HEK293 (cell line): ENCODE measurements around the gene SP8.

Experiments
- CTCF ChIA-PET: fragments of 350-600 bp; formaldehyde crosslinking; extraction: SDS; loops from one replicate; lab custom pipeline; 2021; ENCODE audit warnings: antibody characterized with exemption; lab: Yijun Ruan, JAX
- POLR2A ChIA-PET: fragments of 300-600 bp; formaldehyde crosslinking; extraction: SDS; loops from one replicate; lab custom pipeline; 2020; ENCODE audit warnings: antibody characterized with exemption, inconsistent platforms; lab: Yijun Ruan, JAX
- H3K27ac ChIP-seq: fragments of 200-500 bp; sonication (Bioruptor generic); 2 replicates; pipeline ENCODE4 v1.5.1; 2014; ENCODE audit warnings: low read depth, low read length, control low read depth, inconsistent platforms; ENCODE audit errors: extremely low read depth
- H3K36me3 ChIP-seq, 2 experiments: fragments of 200-500 bp in 1 of 2; sonication (Bioruptor generic) in 1 of 2; 1 replicate in 1 of 2; 2 replicates in 1 of 2; pipeline ENCODE4 v1.5.1; 2014 to 2017; ENCODE audit warnings: inconsistent platforms in 2 of 2, low read length in 2 of 2; ENCODE audit not compliant: control insufficient read depth in 2 of 2, insufficient read depth in 1 of 2
- H3K4me1 ChIP-seq: fragments of 200-500 bp; sonication (Bioruptor generic); 2 replicates; pipeline ENCODE4 v1.5.1; 2014; ENCODE audit warnings: mild to moderate bottlenecking, low read length, inconsistent platforms; ENCODE audit not compliant: control insufficient read depth, insufficient read depth
- H3K4me3 ChIP-seq: 2 replicates; pipeline ENCODE4 v1.5.1; 2011; ENCODE audit warnings: low read depth, mild to moderate bottlenecking, control low read depth, low read length, moderate library complexity
- H3K9me3 ChIP-seq: fragments of 200-500 bp; sonication (Bioruptor generic); 2 replicates; pipeline ENCODE4 v1.5.1; 2014; ENCODE audit warnings: low read depth, low read length, inconsistent platforms; ENCODE audit not compliant: control insufficient read depth, insufficient read depth
- EGR2 ChIP-seq: fragments of 450-650 bp; formaldehyde crosslinking; IDR thresholded peaks from 2 replicates; pipeline ENCODE4 v1.5.1; 2016; ENCODE audit warnings: low read depth, missing biosample characterization, missing genetic modification characterization
- KLF10 ChIP-seq: fragments of 450-650 bp; IDR thresholded peaks from 2 replicates; pipeline ENCODE4 v1.5.1; 2018; ENCODE audit warnings: missing biosample characterization, mild to moderate bottlenecking, missing genetic modification characterization
- SALL2 ChIP-seq: fragments of 450-650 bp; formaldehyde crosslinking; IDR thresholded peaks from 2 replicates; pipeline ENCODE4 v1.5.0; 2017; ENCODE audit warnings: missing biosample characterization, mild to moderate bottlenecking, missing genetic modification characterization, borderline replicate concordance
- SP2 ChIP-seq: fragments of 450-650 bp; formaldehyde crosslinking; IDR thresholded peaks from 2 replicates; pipeline ENCODE4 v1.5.1; 2016; ENCODE audit warnings: missing biosample characterization, missing genetic modification characterization
- ZFHX2 ChIP-seq: fragments of 450-650 bp; formaldehyde crosslinking; conservative IDR thresholded peaks from 2 replicates; pipeline ENCODE4 v1.5.1; 2016; ENCODE audit warnings: missing biosample characterization, missing genetic modification characterization
- ZFP37 ChIP-seq: fragments of 450-650 bp; formaldehyde crosslinking; IDR thresholded peaks from 2 replicates; pipeline ENCODE4 v1.5.1; 2016; ENCODE audit warnings: missing biosample characterization, missing genetic modification characterization
- ZIC2 ChIP-seq: fragments of 450-650 bp; formaldehyde crosslinking; IDR thresholded peaks from 2 replicates; pipeline ENCODE4 v1.5.1; 2016; ENCODE audit warnings: missing biosample characterization, missing genetic modification characterization
- ZNF16 ChIP-seq: fragments of 450-650 bp; formaldehyde crosslinking; IDR thresholded peaks from 2 replicates; pipeline ENCODE4 v1.5.1; 2016; ENCODE audit warnings: low read depth, missing biosample characterization, missing genetic modification characterization
- ZNF169 ChIP-seq: fragments of 450-650 bp; formaldehyde crosslinking; IDR thresholded peaks from 2 replicates; pipeline ENCODE4 v1.5.1; 2016; ENCODE audit warnings: missing biosample characterization, missing genetic modification characterization
- ZNF19 ChIP-seq: fragments of 450-650 bp; formaldehyde crosslinking; IDR thresholded peaks from 2 replicates; pipeline ENCODE4; 2016; ENCODE audit warnings: missing biosample characterization, missing genetic modification characterization, low read depth
- ZNF239 ChIP-seq: fragments of 450-650 bp; formaldehyde crosslinking; IDR thresholded peaks from 2 replicates; pipeline ENCODE4 v1.5.1; 2016; ENCODE audit warnings: missing biosample characterization, missing genetic modification characterization
- ZNF266 ChIP-seq: fragments of 450-650 bp; formaldehyde crosslinking; IDR thresholded peaks from 2 replicates; pipeline ENCODE4 v1.5.1; 2016; ENCODE audit warnings: missing biosample characterization, missing genetic modification characterization, low read depth
- ZNF366 ChIP-seq: fragments of 450-650 bp; formaldehyde crosslinking; conservative IDR thresholded peaks from 2 replicates; pipeline ENCODE4 v1.5.1; 2016; ENCODE audit warnings: missing biosample characterization, missing genetic modification characterization
- ZNF791 ChIP-seq: fragments of 450-650 bp; formaldehyde crosslinking; IDR thresholded peaks from 2 replicates; pipeline ENCODE4 v1.5.1; 2016; ENCODE audit warnings: missing biosample characterization, missing genetic modification characterization
- TF ChIP-seq, protein P1 (sequence below): fragments of 450-650 bp; formaldehyde crosslinking; optimal IDR thresholded peaks from 2 replicates; pipeline ENCODE3; 2016; ENCODE audit warnings: missing biosample characterization, mild to moderate bottlenecking, missing genetic modification characterization
- TF ChIP-seq, protein P2 (sequence below): fragments of 450-650 bp; formaldehyde crosslinking; IDR thresholded peaks from 2 replicates; pipeline ENCODE4 v1.5.1; 2017; ENCODE audit warnings: missing biosample characterization, missing genetic modification characterization
- TF ChIP-seq, protein P3 (sequence below): fragments of 450-650 bp; formaldehyde crosslinking; IDR thresholded peaks from 2 replicates; pipeline ENCODE4 v1.5.1; 2017; ENCODE audit warnings: missing biosample characterization, missing genetic modification characterization
- TF ChIP-seq, protein P4 (sequence below): fragments of 450-650 bp; formaldehyde crosslinking; IDR thresholded peaks from 2 replicates; pipeline ENCODE4 v1.5.1; 2016; ENCODE audit warnings: missing biosample characterization, missing genetic modification characterization
- TF ChIP-seq, protein P5 (sequence below): fragments of 450-650 bp; formaldehyde crosslinking; IDR thresholded peaks from 2 replicates; pipeline ENCODE4 v1.5.1; 2016; ENCODE audit warnings: missing biosample characterization, missing genetic modification characterization, borderline replicate concordance
- TF ChIP-seq, protein P6 (sequence below): fragments of 450-650 bp; formaldehyde crosslinking; IDR thresholded peaks from 2 replicates; pipeline ENCODE4 v1.5.1; 2016; ENCODE audit warnings: missing biosample characterization, missing genetic modification characterization
- TF ChIP-seq, protein P7 (sequence below): fragments of 450-650 bp; formaldehyde crosslinking; IDR thresholded peaks from 2 replicates; pipeline ENCODE4 v1.5.1; 2016; ENCODE audit warnings: missing biosample characterization, missing genetic modification characterization, low read depth
- TF ChIP-seq, protein P8 (sequence below): sonication (generic); formaldehyde crosslinking; IDR thresholded peaks from 2 replicates; pipeline ENCODE4 v1.8.1; 2022; ENCODE audit warnings: mild to moderate bottlenecking, moderate library complexity, missing genetic modification reagents

SP8 gene

DNA sequence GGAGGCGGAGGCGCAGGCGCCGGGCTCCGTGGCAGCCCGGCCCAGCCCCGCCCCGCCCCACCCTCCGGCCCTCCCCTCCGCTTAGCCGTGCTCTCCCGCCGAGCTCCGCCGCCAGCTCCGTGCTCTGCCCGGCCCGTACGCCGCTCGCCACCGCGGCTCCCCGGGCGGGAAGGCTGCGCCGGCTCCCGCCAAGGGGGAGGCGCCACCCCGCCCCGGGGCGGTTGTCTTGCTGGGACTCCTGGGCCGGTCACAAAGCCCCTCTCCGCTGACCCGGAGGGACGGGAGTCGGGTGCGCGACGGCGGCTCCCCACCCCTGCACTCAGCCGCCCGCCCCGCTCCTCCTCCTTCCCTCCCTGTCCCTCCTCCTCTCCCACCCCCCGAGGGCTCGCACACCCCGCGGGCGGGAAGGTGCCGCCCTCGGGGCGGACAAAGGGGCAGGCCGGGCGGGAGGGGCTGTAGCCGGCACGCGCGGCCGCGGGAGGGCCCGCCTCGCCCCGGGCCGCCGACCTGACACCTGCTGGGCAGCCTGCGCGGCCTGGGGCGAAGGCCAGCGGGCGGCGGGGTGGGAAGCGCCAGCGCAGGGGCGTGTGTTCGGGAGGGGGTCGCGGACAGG lies 11.5 kb upstream of the SP8 start (continued):
- TF ChIP-seq, protein P1, sequence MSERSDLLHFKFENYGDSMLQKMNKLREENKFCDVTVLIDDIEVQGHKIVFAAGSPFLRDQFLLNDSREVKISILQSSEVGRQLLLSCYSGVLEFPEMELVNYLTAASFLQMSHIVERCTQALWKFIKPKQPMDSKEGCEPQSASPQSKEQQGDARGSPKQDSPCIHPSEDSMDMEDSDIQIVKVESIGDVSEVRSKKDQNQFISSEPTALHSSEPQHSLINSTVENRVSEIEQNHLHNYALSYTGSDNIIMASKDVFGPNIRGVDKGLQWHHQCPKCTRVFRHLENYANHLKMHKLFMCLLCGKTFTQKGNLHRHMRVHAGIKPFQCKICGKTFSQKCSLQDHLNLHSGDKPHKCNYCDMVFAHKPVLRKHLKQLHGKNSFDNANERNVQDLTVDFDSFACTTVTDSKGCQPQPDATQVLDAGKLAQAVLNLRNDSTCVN (tag by site-specific recombination), result peak; percentile 76
- TF ChIP-seq ZNF169 (tag by site-specific recombination) (no peak), SALL2 (tag by site-specific recombination) (no peak), SP2 (tag by site-specific recombination) (peak; percentile 65), ZIC2 (peak; percentile 60), ZNF16 (tag by site-specific recombination) (no peak), ZFHX2 (peak; percentile 33; the same call in 1 of the 2 replicates), EGR2 (tag by site-specific recombination) (peak; percentile 19; the same call in 1 of the 2 replicates), ZNF266 (no peak)
- TF ChIP-seq, protein P2, sequence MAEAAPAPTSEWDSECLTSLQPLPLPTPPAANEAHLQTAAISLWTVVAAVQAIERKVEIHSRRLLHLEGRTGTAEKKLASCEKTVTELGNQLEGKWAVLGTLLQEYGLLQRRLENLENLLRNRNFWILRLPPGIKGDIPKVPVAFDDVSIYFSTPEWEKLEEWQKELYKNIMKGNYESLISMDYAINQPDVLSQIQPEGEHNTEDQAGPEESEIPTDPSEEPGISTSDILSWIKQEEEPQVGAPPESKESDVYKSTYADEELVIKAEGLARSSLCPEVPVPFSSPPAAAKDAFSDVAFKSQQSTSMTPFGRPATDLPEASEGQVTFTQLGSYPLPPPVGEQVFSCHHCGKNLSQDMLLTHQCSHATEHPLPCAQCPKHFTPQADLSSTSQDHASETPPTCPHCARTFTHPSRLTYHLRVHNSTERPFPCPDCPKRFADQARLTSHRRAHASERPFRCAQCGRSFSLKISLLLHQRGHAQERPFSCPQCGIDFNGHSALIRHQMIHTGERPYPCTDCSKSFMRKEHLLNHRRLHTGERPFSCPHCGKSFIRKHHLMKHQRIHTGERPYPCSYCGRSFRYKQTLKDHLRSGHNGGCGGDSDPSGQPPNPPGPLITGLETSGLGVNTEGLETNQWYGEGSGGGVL (tag by site-specific recombination), result peak; percentile 97
- TF ChIP-seq, protein P3, sequence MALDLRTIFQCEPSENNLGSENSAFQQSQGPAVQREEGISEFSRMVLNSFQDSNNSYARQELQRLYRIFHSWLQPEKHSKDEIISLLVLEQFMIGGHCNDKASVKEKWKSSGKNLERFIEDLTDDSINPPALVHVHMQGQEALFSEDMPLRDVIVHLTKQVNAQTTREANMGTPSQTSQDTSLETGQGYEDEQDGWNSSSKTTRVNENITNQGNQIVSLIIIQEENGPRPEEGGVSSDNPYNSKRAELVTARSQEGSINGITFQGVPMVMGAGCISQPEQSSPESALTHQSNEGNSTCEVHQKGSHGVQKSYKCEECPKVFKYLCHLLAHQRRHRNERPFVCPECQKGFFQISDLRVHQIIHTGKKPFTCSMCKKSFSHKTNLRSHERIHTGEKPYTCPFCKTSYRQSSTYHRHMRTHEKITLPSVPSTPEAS (tag by site-specific recombination), result no peak
- TF ChIP-seq, protein P4, sequence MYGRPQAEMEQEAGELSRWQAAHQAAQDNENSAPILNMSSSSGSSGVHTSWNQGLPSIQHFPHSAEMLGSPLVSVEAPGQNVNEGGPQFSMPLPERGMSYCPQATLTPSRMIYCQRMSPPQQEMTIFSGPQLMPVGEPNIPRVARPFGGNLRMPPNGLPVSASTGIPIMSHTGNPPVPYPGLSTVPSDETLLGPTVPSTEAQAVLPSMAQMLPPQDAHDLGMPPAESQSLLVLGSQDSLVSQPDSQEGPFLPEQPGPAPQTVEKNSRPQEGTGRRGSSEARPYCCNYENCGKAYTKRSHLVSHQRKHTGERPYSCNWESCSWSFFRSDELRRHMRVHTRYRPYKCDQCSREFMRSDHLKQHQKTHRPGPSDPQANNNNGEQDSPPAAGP (tag by site-specific recombination), result 0 out of 2 replicates have a peak, but pooled peaks have one; percentile 11
- TF ChIP-seq, protein P5, sequence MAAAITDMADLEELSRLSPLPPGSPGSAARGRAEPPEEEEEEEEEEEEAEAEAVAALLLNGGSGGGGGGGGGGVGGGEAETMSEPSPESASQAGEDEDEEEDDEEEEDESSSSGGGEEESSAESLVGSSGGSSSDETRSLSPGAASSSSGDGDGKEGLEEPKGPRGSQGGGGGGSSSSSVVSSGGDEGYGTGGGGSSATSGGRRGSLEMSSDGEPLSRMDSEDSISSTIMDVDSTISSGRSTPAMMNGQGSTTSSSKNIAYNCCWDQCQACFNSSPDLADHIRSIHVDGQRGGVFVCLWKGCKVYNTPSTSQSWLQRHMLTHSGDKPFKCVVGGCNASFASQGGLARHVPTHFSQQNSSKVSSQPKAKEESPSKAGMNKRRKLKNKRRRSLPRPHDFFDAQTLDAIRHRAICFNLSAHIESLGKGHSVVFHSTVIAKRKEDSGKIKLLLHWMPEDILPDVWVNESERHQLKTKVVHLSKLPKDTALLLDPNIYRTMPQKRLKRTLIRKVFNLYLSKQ (tag by site-specific recombination), result no peak

DNA sequence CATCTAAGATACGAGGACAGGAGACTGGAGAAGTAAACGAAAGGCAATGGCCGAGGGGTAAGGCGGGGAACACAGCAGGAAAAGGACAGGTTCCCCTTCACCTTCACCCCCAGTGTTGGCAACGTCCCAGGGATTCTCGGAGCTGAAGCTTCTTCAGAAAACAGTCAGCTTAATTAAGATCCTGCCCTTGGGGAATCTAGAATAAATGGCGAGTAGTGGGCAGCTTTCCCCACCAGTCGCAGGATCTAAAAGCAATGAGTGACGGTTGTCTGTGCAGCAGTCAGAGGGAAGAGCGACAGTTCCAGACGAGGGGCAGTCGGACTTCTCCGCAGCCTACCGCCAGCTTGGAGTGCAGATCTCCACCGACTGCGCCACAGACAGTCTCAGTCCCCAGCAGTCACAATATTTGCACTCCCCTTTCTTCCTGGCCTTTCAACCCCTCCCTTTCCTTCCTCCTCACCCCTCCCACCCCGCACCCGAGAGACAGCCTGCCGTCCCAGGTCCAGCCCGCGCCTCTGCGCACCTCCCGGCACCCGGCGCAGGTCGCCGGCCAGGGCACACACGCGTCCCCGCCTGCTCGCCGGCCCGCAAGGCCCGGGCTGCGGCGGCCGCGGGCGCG lies 10.9 kb upstream of the SP8 start:
- no peaks in the 10 kb centered on the region for H3K36me3 ChIP-seq
- peak overlapping the region; percentile 78 for H3K27ac ChIP-seq
- H3K4me1 ChIP-seq, result no peaks in the 10 kb centered on the region; the same call in 1 of the 2 replicates
- H3K4me3 ChIP-seq, result peak overlapping the region; percentile 66
- POLR2A ChIA-PET, result interaction anchor here (0.5 to 2.3 kb wide), 10 partner anchors 9 to 754 kb away, joined by 3 to 15 read pairs (median 4); partner anchors contain the start of gene SP8
- CTCF ChIA-PET, result interaction anchor here (0.6 kb wide), 2 partner anchors 285 to 340 kb away, joined by 3 read pairs; no protein-coding TSS in a partner anchor
- H3K9me3 ChIP-seq, result no peaks in the 10 kb centered on the region
- TF ChIP-seq ZNF16 (tag by site-specific recombination) (no peak), ZNF19 (tag by site-specific recombination) (no peak), ZNF366 (tag by site-specific recombination) (no peak), ZNF791 (tag by site-specific recombination) (no peak), ZFP37 (tag by site-specific recombination) (peak; percentile 27; the same call in 1 of the 2 replicates), ZNF239 (tag by site-specific recombination) (no peak), KLF10 (tag by site-specific recombination) (no peak)
- TF ChIP-seq, protein P6, sequence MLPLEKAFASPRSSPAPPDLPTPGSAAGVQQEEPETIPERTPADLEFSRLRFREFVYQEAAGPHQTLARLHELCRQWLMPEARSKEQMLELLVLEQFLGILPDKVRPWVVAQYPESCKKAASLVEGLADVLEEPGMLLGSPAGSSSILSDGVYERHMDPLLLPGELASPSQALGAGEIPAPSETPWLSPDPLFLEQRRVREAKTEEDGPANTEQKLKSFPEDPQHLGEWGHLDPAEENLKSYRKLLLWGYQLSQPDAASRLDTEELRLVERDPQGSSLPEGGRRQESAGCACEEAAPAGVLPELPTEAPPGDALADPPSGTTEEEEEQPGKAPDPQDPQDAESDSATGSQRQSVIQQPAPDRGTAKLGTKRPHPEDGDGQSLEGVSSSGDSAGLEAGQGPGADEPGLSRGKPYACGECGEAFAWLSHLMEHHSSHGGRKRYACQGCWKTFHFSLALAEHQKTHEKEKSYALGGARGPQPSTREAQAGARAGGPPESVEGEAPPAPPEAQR, result no peak
- TF ChIP-seq, protein P7, sequence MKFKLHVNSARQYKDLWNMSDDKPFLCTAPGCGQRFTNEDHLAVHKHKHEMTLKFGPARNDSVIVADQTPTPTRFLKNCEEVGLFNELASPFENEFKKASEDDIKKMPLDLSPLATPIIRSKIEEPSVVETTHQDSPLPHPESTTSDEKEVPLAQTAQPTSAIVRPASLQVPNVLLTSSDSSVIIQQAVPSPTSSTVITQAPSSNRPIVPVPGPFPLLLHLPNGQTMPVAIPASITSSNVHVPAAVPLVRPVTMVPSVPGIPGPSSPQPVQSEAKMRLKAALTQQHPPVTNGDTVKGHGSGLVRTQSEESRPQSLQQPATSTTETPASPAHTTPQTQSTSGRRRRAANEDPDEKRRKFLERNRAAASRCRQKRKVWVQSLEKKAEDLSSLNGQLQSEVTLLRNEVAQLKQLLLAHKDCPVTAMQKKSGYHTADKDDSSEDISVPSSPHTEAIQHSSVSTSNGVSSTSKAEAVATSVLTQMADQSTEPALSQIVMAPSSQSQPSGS, result no peak
- TF ChIP-seq, protein P8, sequence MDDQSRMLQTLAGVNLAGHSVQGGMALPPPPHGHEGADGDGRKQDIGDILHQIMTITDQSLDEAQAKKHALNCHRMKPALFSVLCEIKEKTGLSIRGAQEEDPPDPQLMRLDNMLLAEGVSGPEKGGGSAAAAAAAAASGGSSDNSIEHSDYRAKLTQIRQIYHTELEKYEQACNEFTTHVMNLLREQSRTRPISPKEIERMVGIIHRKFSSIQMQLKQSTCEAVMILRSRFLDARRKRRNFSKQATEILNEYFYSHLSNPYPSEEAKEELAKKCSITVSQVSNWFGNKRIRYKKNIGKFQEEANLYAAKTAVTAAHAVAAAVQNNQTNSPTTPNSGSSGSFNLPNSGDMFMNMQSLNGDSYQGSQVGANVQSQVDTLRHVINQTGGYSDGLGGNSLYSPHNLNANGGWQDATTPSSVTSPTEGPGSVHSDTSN (CRISPR knock-in tag), result no peak
